IMR-90 (cell line): ENCODE results near the gene PRSS53.

Experiments used
- CEBPB ChIP-seq: IDR thresholded peaks from 2 replicates; pipeline ENCODE4 v1.6.1; 2012; ENCODE audit warnings: low read depth, low read length, improper control_type of control experiment
- CTCF ChIP-seq: conservative IDR thresholded peaks from 2 replicates; pipeline ENCODE4 v1.5.1; 2012; ENCODE audit warnings: mild to moderate bottlenecking, low read depth, low read length, improper control_type of control experiment
- MAFK ChIP-seq: IDR thresholded peaks from 2 replicates; pipeline ENCODE4 v1.6.1; 2012; ENCODE audit warnings: low read depth, low read length, improper control_type of control experiment
- USF2 ChIP-seq: fragments of 150-350 bp; IDR thresholded peaks from 2 replicates; pipeline ENCODE4 v1.6.1; 2017; ENCODE audit warnings: mild to moderate bottlenecking, antibody characterized with exemption, low read length, low read depth

- TF ChIP-seq MAFK (no peak), CTCF (no peak), CEBPB (no peak), USF2 (no peak)
Measured at GRCh38 chr16:31080035-31080629, 8.6 kb downstream of the PRSS53 start.
